ENCODE results near the gene SPATS2L. TPM values are rescaled to one million over a fixed set of nuclear protein-coding genes. Genes with fewer than 3 reads are reported as not detected.
A peak's percentile ranks its signal among the peaks of the same experiment; 100 is the strongest.

The SPATS2L gene
- total and polyA plus RNA-seq, 2 experiments from 2014 or later = 159 to 202 TPM

DNA sequence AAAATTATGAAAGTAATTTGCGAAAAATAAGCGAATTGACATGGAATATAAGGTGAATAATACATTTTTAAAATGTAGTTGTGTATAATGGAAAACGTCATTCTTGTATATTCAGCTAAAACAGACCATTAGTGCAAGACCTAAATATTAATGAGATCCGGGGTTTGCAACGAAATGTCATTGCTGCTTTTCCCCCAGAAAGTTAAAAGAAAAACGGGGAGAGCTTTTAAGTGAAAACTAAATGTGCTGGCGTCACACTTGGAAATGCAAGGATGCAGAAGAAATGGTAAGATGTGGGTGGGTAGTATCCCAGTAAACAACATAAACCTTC lies 219.0 kb downstream of the SPATS2L start:
- no peaks in the 10 kb centered on the region for H3K36me3 ChIP-seq (replicated peaks; ENCODE audit: insufficient read depth, low read depth)
- peak overlapping the region; percentile 74 for H3K4me2 ChIP-seq
- TF ChIP-seq EZH2 (IDR thresholded peaks at IDR 0.05; ENCODE audit: borderline replicate concordance) (no peak), EZH2phosphoT487 (IDR thresholded peaks at IDR 0.05; ENCODE audit: low read depth, severe bottlenecking, unreplicated experiment) (no peak)
- TF ChIP-seq, protein P1, sequence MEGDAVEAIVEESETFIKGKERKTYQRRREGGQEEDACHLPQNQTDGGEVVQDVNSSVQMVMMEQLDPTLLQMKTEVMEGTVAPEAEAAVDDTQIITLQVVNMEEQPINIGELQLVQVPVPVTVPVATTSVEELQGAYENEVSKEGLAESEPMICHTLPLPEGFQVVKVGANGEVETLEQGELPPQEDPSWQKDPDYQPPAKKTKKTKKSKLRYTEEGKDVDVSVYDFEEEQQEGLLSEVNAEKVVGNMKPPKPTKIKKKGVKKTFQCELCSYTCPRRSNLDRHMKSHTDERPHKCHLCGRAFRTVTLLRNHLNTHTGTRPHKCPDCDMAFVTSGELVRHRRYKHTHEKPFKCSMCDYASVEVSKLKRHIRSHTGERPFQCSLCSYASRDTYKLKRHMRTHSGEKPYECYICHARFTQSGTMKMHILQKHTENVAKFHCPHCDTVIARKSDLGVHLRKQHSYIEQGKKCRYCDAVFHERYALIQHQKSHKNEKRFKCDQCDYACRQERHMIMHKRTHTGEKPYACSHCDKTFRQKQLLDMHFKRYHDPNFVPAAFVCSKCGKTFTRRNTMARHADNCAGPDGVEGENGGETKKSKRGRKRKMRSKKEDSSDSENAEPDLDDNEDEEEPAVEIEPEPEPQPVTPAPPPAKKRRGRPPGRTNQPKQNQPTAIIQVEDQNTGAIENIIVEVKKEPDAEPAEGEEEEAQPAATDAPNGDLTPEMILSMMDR (IDR thresholded peaks at IDR 0.05; ENCODE audit: poor library complexity) = no peak
- H4K20me1 ChIP-seq (ENCODE audit: insufficient read depth, poor library complexity, severe bottlenecking) = no peaks in the 10 kb centered on the region
- 53% methylated on average over 7 of the region's 7 CpGs for WGBS (ENCODE audit: low lambda C conversion rate, missing lambda C conversion rate)
- peak overlapping the region; percentile 38 for H3K27ac ChIP-seq
- H3K9me2 ChIP-seq (replicated peaks; ENCODE audit: insufficient read depth) = no peaks in the 10 kb centered on the region
- peaks cover 5% of the 10 kb centered on the region for H3K27me3 ChIP-seq
- no peak for DNase-seq (ENCODE audit: low spot score)
- H3K4me3 ChIP-seq = peak overlapping the region; percentile 25
- peaks cover 27% of the 10 kb centered on the region for H3K79me2 ChIP-seq
- H2AFZ ChIP-seq = peak overlapping the region; percentile 86
- no peaks in the 10 kb centered on the region for H3K4me1 ChIP-seq (ENCODE audit: insufficient read depth)
- H3K9me3 ChIP-seq (ENCODE audit: low read depth) = no peaks in the 10 kb centered on the region

DNA sequence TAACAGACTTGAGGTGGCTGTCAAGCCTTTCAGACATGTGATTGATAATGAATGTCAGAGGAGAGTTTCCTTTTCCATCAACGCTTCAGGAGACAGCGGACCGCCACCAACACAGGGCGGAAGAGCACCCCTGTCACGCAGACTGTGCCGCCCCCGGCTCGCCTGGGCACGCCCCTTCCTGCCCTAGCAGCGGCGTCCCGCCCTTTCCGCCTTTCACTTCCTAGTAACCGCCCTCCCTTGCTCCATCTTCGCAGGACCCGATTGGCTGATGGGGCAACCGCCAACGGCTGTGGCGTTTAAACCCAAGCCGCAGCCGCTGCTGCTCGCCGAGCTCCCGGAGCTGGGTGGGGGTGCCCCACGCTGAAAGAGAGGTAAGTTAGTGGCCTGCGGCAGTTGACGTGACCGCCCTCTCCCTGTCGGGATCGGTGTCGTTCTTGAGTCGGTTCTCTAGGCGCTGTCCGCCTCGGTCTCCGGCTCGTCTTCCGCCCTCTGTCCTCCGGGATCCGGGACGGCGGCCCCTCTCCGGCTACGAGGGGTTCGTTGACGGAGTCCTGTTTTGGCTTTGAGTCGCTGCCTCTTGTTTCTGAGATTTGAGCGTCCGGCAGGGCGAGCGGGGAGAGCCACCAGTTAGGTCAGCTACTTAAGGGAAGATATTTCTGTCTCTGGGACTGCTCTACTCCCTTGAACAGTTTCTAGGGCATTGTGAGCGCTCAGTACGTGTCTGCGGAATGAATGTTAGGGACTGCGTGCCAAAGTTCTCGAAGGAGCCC lies 219.6 kb downstream of the SPATS2L start, which contains the start of gene SGO2:
Gene SGO2, plus strand, starts transcription at position 326 of the 770 bp plus-strand sequence. CDS start 6,769 bp downstream, outside the sequence.
- peak within 1 kb of the TSS; percentile 84 for H3K4me2 ChIP-seq
- peak within 1 kb of the TSS; percentile 40 for H3K4me3 ChIP-seq
- DNase-seq (ENCODE audit: low spot score) = peak; percentile 97
- TF ChIP-seq, protein P1 (IDR thresholded peaks at IDR 0.05; ENCODE audit: poor library complexity) = no peak
- TF ChIP-seq EZH2phosphoT487 (IDR thresholded peaks at IDR 0.05; ENCODE audit: low read depth, severe bottlenecking, unreplicated experiment) = no peak
- no peak for TF ChIP-seq EZH2 (IDR thresholded peaks at IDR 0.05; ENCODE audit: borderline replicate concordance)
- no peaks in the 10 kb centered on the region for H3K9me3 ChIP-seq (ENCODE audit: low read depth)
- no peaks in the 10 kb centered on the region for H3K9me2 ChIP-seq (replicated peaks; ENCODE audit: insufficient read depth)
- no peaks in the 10 kb centered on the region for H3K4me1 ChIP-seq (ENCODE audit: insufficient read depth)
- H3K79me2 ChIP-seq = peaks cover 29% of the 10 kb centered on the region
- under 1% methylated on average over 54 of the region's 56 CpGs for WGBS (ENCODE audit: low lambda C conversion rate, missing lambda C conversion rate)
- no peaks in the 10 kb centered on the region for H3K36me3 ChIP-seq (replicated peaks; ENCODE audit: insufficient read depth, low read depth)
- peak within 1 kb of the TSS; percentile 38 for H3K27ac ChIP-seq
- no peaks in the 10 kb centered on the region for H4K20me1 ChIP-seq (ENCODE audit: insufficient read depth, poor library complexity, severe bottlenecking)
- peaks cover under 1% of the 10 kb centered on the region for H3K27me3 ChIP-seq
- H2AFZ ChIP-seq = peak within 1 kb of the TSS; percentile 86

DNA sequence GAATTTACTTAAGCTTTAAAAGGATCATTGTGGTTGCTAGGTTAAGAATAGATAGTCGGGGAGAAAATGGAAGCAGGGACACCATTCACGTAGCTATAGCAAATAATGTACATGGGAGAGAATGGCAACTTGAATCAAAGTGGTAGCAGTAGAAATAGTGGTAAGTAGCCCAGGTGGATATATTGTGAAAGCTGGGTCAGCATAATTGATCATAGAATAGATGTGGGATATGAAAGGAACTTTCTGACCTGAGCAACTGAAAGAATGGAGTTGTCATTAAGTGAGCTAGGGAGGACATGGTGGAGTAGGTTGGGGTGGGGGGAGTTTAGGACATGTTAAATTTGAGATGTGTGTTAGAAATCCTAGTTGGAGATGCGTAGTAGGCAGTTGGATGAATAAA lies 221.7 kb downstream of the SPATS2L start:
- no peak for DNase-seq (ENCODE audit: low spot score)
- 87% methylated on average over 3 of the region's 3 CpGs for WGBS (ENCODE audit: low lambda C conversion rate, missing lambda C conversion rate)

More for the DNA sequence above, 221.7 kb downstream of the SPATS2L start:
- H4K20me1 ChIP-seq (ENCODE audit: insufficient read depth, poor library complexity, severe bottlenecking) = no peaks in the 10 kb centered on the region
- no peak overlapping the region for H2AFZ ChIP-seq
- H3K36me3 ChIP-seq (replicated peaks; ENCODE audit: insufficient read depth, low read depth) = no peaks in the 10 kb centered on the region
- H3K9me2 ChIP-seq (replicated peaks; ENCODE audit: insufficient read depth) = no peaks in the 10 kb centered on the region
- H3K4me3 ChIP-seq = no peak overlapping the region
- TF ChIP-seq, protein P1 (IDR thresholded peaks at IDR 0.05; ENCODE audit: poor library complexity) = no peak
- TF ChIP-seq EZH2phosphoT487 (IDR thresholded peaks at IDR 0.05; ENCODE audit: low read depth, severe bottlenecking, unreplicated experiment) (no peak), EZH2 (IDR thresholded peaks at IDR 0.05; ENCODE audit: borderline replicate concordance) (no peak)
- H3K4me2 ChIP-seq = no peak overlapping the region
- H3K27me3 ChIP-seq = no peaks in the 10 kb centered on the region
- peaks cover 29% of the 10 kb centered on the region for H3K79me2 ChIP-seq
- no peak overlapping the region for H3K27ac ChIP-seq
- no peaks in the 10 kb centered on the region for H3K4me1 ChIP-seq (ENCODE audit: insufficient read depth)
- H3K9me3 ChIP-seq (ENCODE audit: low read depth) = no peaks in the 10 kb centered on the region

Small RNAs within 50 kb of the gene (small RNA-seq; reads per million reads assigned to genes)
- not detected for gene RNY4P34

Other genes starting within 250 kb of the SPATS2L start
- 12.9 and 13.4 TPM in 2 replicates for gene KCTD18, start 203.4 kb downstream of the SPATS2L start, total RNA-seq
- 6.9 and 12.7 TPM in 2 replicates for gene KCTD18, start 203.4 kb downstream of the SPATS2L start, polyA plus RNA-seq
- gene SGO2, start 219.5 kb downstream of the SPATS2L start, total RNA-seq = 4.2 and 5.6 TPM in 2 replicates
- gene SGO2, start 219.5 kb downstream of the SPATS2L start, polyA plus RNA-seq = 4.9 and 7.0 TPM in 2 replicates